Measurements from ENCODE around the gene TRIM72. TPM values are rescaled to one million over a fixed set of nuclear protein-coding genes. Genes with fewer than 3 reads are reported as not detected.
"Not testable (repeated sequence)": the region's sequence is repeated elsewhere in the genome, so short reads cannot be mapped to it uniquely, and the experiment has no call there.

Gene TRIM72
- total RNA-seq, 1 donor: 0.10 TPM

GRCh38 chr16:31219154-31219741 is 5.3 kb downstream of the TRIM72 start:
- H3K4me1 ChIP-seq (ENCODE audit: insufficient read depth, low read length): peaks cover 32% of the 10 kb centered on the region
- peaks cover 42% of the 10 kb centered on the region for H3K27me3 ChIP-seq (ENCODE audit: insufficient read depth, low read length)
- no peak overlapping the region for H3K4me3 ChIP-seq (ENCODE audit: low read length)
- no peaks in the 10 kb centered on the region for H3K9me3 ChIP-seq (ENCODE audit: low read depth, low read length)

GRCh38 chr16:31221357-31222160 is 7.6 kb downstream of the TRIM72 start:
- Histone ChIP-seq H3K27me3 (ENCODE audit: insufficient read depth, low read length) (peaks cover 23% of the 10 kb centered on the region), H3K4me1 (ENCODE audit: insufficient read depth, low read length) (peaks cover 9% of the 10 kb centered on the region), H3K4me3 (ENCODE audit: low read length) (no peak overlapping the region), H3K9me3 (ENCODE audit: low read depth, low read length) (no peaks in the 10 kb centered on the region)

GRCh38 chr16:31223044-31223443 is 9.1 kb downstream of the TRIM72 start:
- no peaks in the 10 kb centered on the region for H3K9me3 ChIP-seq (ENCODE audit: low read depth, low read length)
- no peaks in the 10 kb centered on the region for H3K4me1 ChIP-seq (ENCODE audit: insufficient read depth, low read length)
- H3K27me3 ChIP-seq (ENCODE audit: insufficient read depth, low read length): peaks cover 9% of the 10 kb centered on the region
- no peak overlapping the region for H3K4me3 ChIP-seq (ENCODE audit: low read length)

GRCh38 chr16:31224092-31224955 is 10.4 kb downstream of the TRIM72 start:
- H3K9me3 ChIP-seq (ENCODE audit: low read depth, low read length): no peaks in the 10 kb centered on the region

GRCh38 chr16:31225193-31225592 is 11.3 kb downstream of the TRIM72 start:
- H3K4me1 ChIP-seq (ENCODE audit: insufficient read depth, low read length): no peaks in the 10 kb centered on the region
- no peaks in the 10 kb centered on the region for H3K9me3 ChIP-seq (ENCODE audit: low read depth, low read length)
- H3K4me3 ChIP-seq (ENCODE audit: low read length): no peak overlapping the region
- peaks cover 4% of the 10 kb centered on the region for H3K27me3 ChIP-seq (ENCODE audit: insufficient read depth, low read length)

More at GRCh38 chr16:31224092-31224955, 10.4 kb downstream of the TRIM72 start:
- H3K4me3 ChIP-seq (ENCODE audit: low read length): no peak overlapping the region
- peaks cover 4% of the 10 kb centered on the region for H3K27me3 ChIP-seq (ENCODE audit: insufficient read depth, low read length)
- no peaks in the 10 kb centered on the region for H3K4me1 ChIP-seq (ENCODE audit: insufficient read depth, low read length)

GRCh38 chr16:31228206-31228605 is 14.3 kb downstream of the TRIM72 start:
- Histone ChIP-seq H3K27me3 (ENCODE audit: insufficient read depth, low read length) (no peaks in the 10 kb centered on the region), H3K4me1 (ENCODE audit: insufficient read depth, low read length) (no peaks in the 10 kb centered on the region), H3K4me3 (ENCODE audit: low read length) (no peak overlapping the region), H3K9me3 (ENCODE audit: low read depth, low read length) (no peaks in the 10 kb centered on the region)

- Histone ChIP-seq H3K27me3 (ENCODE audit: insufficient read depth, low read length) (no peaks in the 10 kb centered on the region), H3K9me3 (ENCODE audit: low read depth, low read length) (no peaks in the 10 kb centered on the region), H3K4me1 (ENCODE audit: insufficient read depth, low read length) (no peaks in the 10 kb centered on the region), H3K4me3 (ENCODE audit: low read length) (no peak overlapping the region)
Measured at GRCh38 chr16:31229501-31229900, 15.6 kb downstream of the TRIM72 start.

- Histone ChIP-seq H3K27me3 (ENCODE audit: insufficient read depth, low read length) (no peaks in the 10 kb centered on the region), H3K4me3 (ENCODE audit: low read length) (no peak overlapping the region), H3K9me3 (ENCODE audit: low read depth, low read length) (no peaks in the 10 kb centered on the region), H3K4me1 (ENCODE audit: insufficient read depth, low read length) (peaks cover 18% of the 10 kb centered on the region)
Measured at GRCh38 chr16:31238041-31238440, 24.1 kb downstream of the TRIM72 start.

- Histone ChIP-seq H3K4me1 (ENCODE audit: insufficient read depth, low read length) (peaks cover 40% of the 10 kb centered on the region), H3K27me3 (ENCODE audit: insufficient read depth, low read length) (no peaks in the 10 kb centered on the region), H3K4me3 (ENCODE audit: low read length) (no peak overlapping the region), H3K9me3 (ENCODE audit: low read depth, low read length) (no peaks in the 10 kb centered on the region)
Measured at GRCh38 chr16:31242206-31242605, 28.3 kb downstream of the TRIM72 start.

- Histone ChIP-seq H3K4me3 (ENCODE audit: low read length) (no peak overlapping the region), H3K27me3 (ENCODE audit: insufficient read depth, low read length) (no peaks in the 10 kb centered on the region), H3K4me1 (ENCODE audit: insufficient read depth, low read length) (peaks cover 40% of the 10 kb centered on the region), H3K9me3 (ENCODE audit: low read depth, low read length) (no peaks in the 10 kb centered on the region)
Measured at GRCh38 chr16:31243734-31244670, 30.1 kb downstream of the TRIM72 start.

- not testable (repeated sequence) for H3K4me3 ChIP-seq (ENCODE audit: low read length); H3K9me3 ChIP-seq (ENCODE audit: low read depth, low read length); H3K27me3 ChIP-seq (ENCODE audit: insufficient read depth, low read length)
- peaks cover 40% of the 10 kb centered on the region for H3K4me1 ChIP-seq (ENCODE audit: insufficient read depth, low read length)
Measured at GRCh38 chr16:31245598-31245997, 31.7 kb downstream of the TRIM72 start.

GRCh38 chr16:31246296-31246695 is 32.4 kb downstream of the TRIM72 start:
- Histone ChIP-seq H3K9me3 (ENCODE audit: low read depth, low read length) (no peaks in the 10 kb centered on the region), H3K4me3 (ENCODE audit: low read length) (no peak overlapping the region), H3K27me3 (ENCODE audit: insufficient read depth, low read length) (no peaks in the 10 kb centered on the region)

GRCh38 chr16:31248344-31248743 is 34.4 kb downstream of the TRIM72 start:
- peaks cover 32% of the 10 kb centered on the region for H3K4me1 ChIP-seq (ENCODE audit: insufficient read depth, low read length)
- no peaks in the 10 kb centered on the region for H3K9me3 ChIP-seq (ENCODE audit: low read depth, low read length)
- H3K4me3 ChIP-seq (ENCODE audit: low read length): no peak overlapping the region
- no peaks in the 10 kb centered on the region for H3K27me3 ChIP-seq (ENCODE audit: insufficient read depth, low read length)

More at GRCh38 chr16:31246296-31246695, 32.4 kb downstream of the TRIM72 start:
- H3K4me1 ChIP-seq (ENCODE audit: insufficient read depth, low read length): peaks cover 42% of the 10 kb centered on the region

- Histone ChIP-seq H3K4me1 (ENCODE audit: insufficient read depth, low read length) (peaks cover 39% of the 10 kb centered on the region), H3K4me3 (ENCODE audit: low read length) (no peak overlapping the region), H3K9me3 (ENCODE audit: low read depth, low read length) (no peaks in the 10 kb centered on the region), H3K27me3 (ENCODE audit: insufficient read depth, low read length) (no peaks in the 10 kb centered on the region)
Measured at GRCh38 chr16:31250782-31251384, 37.0 kb downstream of the TRIM72 start.
